Measurements from ENCODE around the gene DTHD1. TPM values are rescaled to one million over a fixed set of nuclear protein-coding genes. Genes with fewer than 3 reads are reported as not detected.

Gene DTHD1
- polyA plus RNA-seq, 10 donors, result 0.11 TPM; not detected in 9

GRCh38 chr4:36269101-36269500, 12.3 kb upstream of the DTHD1 start:
- no peak for DNase-seq

- DNase-seq, result no peak
Observed at GRCh38 chr4:36269533-36270173, 11.8 kb upstream of the DTHD1 start.

DNA sequence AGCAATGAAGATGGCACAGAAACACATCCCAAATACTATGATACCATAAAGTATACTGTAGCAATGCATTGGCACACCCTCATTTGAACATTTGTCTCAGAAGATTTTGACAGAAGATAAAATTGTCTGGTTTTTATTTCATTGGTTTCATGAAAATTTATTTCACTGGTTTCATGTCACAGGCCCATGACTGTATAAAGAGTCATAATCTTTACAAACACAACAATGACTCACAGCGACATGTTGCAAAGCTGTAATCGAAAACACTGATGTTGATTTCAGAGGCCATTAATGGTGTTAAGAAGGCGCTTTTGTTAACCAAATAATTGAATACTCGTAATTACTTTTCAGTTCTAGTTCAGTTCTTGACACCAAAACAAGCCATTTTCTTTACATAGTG, 8.1 kb upstream of the DTHD1 start:
- DNase-seq, result no peak

GRCh38 chr4:36274158-36274557, 7.3 kb upstream of the DTHD1 start:
- no peak for DNase-seq

DNA sequence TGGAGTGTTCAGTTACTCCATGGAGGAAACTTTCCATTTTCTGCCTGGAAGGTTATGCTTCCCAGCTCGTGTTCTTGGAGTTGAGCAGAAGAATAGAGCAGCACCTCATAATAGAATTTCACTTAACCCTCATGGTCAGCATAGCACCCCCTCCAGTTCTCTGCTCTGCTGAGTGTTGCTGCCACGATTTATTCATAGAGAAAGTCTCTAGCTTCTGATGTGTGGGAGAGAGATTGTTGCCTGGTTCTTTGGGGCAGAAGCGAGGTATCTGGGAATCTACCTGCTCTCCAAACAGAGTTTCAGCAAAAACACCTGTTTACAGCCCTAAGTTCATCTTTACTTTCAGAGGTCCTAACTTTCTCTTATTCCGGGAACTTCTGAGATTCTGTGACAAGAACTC, 3.9 kb upstream of the DTHD1 start:
- DNase-seq, result no peak

GRCh38 chr4:36278789-36279188, 2.6 kb upstream of the DTHD1 start:
- no peak for DNase-seq

GRCh38 chr4:36280555-36280954, 861 bp upstream of the DTHD1 start:
- no peak for DNase-seq

DNA sequence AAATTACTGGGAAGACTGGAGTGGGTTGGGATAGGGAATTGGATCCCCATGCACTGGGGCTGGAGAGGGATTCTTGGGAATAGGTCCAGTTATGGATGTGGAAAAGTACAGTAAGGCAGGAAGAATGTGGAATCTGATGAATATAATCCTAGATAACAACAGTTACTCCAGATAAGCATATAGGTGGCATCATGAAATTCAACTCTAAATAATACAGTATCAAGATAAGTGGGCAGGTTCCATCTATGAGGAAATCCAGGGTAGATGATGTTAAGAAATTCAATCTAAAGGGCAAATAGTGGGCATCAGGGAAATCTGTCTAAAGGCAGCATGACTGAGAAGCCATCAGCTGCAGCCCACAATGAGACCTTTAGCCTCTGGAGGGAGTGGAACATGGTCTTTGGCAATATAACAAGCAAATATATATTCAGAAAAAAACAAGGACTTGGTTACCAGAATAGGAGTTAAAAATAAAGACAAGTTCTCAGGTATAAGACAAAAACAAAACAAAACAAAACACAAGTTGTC, 1.2 kb downstream of the DTHD1 start:
- no peak for DNase-seq

DNA sequence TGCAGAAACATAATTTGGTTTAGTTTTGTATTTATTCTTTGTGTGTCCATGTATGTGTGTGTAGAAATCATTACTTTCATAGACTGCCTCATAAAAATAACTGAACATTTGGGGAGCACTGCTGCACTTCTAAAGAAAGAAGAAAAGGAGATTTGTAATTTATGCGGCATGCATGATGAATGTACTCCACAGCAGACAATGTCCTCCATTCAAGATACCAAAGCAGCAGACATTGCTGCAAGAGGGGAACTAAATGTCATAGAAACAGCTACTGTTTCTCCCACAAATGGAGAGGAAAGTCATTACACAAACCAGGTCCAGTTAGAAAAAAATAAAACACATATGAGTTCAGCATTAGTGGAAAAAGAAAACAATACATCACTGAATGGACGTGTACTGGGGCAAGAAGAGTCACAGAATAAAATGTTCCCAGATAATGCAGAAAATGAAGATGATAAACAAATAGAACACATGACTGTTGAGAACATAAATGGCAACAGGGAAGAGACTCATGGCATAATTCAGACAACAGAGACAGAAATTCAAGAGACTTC, 2.6 kb downstream of the DTHD1 start:
- DNase-seq, result no peak

DNA sequence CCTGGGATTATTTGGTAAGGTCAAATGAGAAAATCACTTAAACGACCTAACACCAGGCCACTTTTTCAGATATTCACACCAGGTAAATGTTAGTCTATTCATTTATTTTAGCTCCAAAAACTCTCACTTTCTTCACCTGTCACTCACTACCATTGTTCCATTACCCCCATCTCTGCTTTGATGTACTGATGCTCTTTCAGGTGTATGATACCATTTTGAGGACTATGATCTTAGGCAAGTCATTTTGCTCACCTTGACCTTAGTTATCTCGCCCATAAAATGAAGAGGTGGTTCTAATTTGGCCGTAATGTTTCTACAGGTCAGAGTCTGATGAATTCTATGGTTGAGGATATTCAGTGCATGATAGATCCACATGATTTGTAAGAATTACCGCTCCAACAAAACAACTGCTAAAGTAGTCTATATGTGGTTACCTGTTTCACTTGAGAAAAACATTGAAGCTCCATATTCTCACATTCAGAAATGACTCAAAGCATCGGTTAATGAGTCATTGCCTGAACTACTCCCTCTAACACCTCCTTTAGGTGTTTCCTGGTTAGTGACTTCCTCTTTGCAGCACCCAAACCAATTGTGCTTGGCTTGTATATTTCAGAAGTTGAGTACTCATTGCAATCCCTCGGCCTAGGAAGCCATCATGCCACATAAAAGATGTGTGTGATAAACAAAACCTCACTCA, 4.5 kb downstream of the DTHD1 start:
- DNase-seq, result no peak

DNA sequence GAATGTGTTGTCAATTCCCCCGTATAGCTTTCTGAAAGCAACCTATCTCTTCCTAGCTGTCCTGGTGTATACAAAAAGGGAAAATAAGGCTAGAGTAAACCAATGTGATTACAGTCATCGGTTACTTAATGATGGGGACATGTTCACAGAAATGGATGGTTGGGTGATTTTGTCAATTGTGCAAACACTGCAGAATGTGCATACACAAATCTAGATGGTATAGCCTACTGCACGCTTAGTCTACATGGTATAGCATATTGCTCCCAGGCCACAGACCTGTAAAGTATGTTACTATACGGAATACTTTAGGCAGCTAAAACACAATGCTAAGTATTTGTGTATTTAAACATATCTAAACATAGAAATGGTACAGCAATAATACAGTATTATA, 5.1 kb downstream of the DTHD1 start:
- no peak for DNase-seq

DNA sequence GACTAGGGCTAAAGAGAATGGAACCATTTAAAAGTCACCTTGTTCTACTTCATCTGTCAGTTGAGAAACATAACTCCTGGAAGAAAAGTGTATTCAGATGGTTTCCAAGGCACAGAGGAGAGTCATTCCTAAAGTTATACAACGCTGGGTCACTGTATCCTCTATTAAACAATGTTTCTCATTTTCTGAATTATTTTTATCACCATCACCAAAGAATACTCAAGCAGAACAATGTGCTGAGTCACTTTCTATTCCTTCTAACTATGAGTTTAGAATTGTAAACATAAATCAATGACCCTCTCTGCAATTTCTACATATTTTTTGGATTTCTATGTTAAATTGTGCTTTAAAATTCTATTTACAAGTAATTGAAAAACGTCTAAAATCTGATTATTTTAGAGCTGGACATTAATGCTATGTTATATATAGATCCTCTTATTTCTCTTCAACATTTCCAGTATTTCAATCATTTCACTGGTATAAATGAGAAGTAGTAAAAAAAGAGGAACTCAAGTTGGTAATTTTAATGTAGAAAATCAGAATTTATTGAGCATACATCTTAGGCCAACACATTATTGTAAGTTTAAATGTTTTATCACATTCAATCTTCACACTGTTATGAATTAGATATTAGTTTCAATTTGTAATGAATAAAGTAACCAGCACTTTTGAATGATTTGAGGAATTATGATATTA, 7.5 kb downstream of the DTHD1 start:
- no peak for DNase-seq

DNA sequence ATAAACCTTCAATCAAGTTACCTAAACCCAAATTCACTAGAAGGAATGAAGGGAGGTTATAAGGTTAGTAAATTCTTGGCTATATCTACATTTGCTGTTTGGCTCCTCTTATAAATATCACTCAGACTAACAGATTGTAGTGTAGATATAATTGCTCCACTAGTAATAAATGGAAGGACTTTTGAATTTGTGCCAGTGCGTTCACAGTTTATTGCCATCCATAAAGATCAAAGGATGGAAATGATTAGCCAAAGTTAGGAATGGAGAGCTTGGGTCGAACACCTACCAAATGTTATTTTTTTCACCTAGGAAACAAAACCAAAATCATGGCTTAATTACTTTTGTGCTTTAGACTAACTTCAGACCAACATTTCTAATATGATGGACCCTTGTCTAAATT, 9.2 kb downstream of the DTHD1 start:
- DNase-seq, result no peak

DNA sequence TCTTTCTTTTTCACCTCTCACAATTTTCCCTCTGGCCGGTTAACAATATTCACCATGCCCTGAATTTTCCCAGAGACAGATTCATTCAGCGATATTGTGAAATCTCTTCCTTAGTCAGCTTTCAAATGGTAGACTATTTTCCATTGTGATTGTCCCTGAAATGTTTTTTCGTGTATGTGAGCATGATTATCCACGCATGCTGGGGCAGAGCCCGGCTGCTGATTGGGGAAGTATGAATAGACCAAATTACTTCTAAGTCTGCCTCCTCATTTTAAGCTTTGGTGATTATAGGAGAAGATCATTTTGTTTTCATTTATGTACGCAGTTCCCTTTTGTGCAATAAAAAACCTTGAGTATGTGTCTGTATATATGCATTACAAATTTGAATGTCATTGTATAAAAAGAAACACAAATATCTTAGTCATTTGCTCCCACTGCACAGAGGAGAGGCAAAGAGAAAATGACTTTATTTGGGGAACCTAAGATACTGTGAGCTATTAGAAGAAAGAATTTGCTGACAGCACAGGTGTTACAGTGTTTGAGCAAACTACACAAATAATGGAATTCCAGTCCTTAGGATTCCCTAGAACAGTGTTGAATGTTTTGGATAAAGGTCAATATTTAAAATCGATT, 11.3 kb downstream of the DTHD1 start:
- DNase-seq, result no peak

- DNase-seq, result no peak
Observed at GRCh38 chr4:36301127-36301526, 19.7 kb downstream of the DTHD1 start.

DNA sequence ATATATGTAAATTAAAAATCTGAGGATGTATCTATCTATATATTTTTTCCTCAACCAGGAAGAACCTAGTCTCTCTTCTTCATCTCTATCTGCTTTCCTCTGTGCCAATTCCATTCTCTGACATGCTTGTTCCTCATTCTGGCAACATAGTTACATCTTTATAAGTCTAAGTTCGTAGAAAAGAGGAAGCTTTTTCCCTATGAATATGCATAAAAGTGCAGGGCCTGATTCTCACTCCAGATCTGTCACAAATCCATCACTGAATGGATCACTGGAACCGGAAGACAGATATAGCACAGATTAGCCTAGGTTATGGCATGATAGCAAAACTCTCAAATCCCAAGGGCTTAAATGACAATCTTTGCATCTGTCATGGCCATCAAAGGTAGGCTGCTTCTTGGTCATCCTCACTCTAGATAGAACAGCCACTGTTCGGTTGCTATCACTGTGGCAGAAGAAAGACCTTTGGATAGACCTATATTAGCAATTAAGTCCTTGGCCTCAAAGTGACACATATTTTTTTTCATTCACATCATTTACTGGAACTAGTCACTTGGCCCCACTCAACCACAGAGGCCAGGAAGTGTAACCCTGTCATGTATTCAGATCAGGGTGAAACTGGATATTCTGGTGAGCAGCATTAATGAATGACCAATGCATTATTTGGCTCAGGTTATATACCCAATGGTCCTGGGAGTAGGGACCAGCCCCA, 22.2 kb downstream of the DTHD1 start:
- DNase-seq, result no peak

DNA sequence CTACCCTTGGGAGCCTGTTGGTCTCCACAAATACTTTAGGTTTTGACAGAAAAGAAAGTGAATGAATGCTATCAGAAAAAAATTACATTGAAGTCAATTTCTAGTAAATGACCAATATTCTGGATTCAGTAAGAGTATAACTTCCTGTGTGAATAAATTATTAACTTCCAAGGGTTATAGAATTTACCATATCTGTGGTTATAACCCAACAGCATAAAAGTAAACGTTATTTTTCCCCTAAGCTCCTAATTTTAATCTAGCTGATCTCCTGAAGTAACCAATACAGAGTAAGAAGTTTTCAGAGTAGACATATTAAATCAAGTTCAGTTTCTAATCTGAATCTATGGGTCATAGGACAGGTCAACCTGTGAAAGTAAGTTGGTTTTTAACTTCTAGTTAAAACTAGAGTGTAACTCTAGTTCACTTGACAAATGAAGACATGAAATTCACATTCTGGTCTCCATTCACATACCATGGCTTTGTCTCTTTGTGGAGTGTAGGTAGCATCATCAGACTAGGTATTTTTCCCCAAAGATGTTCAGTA, 22.8 kb downstream of the DTHD1 start:
- no peak for DNase-seq

- peak in 2 of 3 donors; percentile 38 to 46 for DNase-seq
Observed at GRCh38 chr4:36308150-36308549, 26.7 kb downstream of the DTHD1 start.

DNA sequence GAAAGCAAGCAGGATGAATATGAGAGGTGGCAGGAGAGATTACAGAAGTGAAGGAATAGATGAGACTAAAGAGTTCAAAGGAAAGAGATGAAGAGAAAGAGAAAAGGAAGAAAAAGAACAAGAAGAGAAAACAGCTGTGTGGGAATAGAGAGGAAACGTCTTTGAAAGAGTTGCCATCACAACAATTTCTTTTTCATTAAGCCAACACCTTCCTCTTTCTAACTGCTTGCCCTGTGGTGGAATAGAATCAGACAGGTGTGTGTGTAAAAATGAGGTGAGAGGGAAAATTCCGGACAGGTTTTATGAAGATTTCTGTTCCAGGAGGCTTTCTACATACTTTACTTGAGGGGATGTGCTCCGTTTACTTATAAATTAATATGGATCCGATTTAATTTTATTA, 28.8 kb downstream of the DTHD1 start:
- no peak for DNase-seq

DNA sequence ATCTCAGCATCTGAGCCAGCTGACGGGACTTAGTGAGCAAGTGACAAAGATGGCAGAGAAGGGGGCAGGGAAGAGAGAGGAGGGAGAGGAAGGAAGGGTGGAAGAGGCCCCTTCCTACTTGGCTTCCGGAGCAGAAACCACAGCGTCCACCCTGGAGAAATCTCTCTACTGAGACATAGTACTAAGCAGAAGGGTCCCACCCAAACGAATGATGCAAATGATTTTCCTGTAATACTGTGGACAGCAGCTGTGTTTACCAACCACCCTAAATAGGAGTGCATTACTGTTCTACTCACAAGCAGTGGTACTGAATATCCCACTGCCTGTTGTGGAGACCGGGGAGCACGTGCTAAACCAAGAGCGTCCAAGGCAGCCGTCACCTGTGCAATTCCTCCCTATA, 29.4 kb downstream of the DTHD1 start:
- DNase-seq, result peak in 1 of 3 donors; percentile 35

GRCh38 chr4:36312511-36312910, 31.1 kb downstream of the DTHD1 start:
- DNase-seq, result no peak

Measured in muscle of back (tissue), 11 donors.